Activated CD8-positive, alpha-beta memory T cell treated with anti-CD3 and anti-CD28 coated beads, Interleukin-2, amount 50 U/mL, for 48 hours (primary cell): Measurements from ENCODE around the gene PLGRKT.
"Not testable (repeated sequence)": the region's sequence is repeated elsewhere in the genome, so short reads cannot be mapped to it uniquely, and the experiment has no call there.

Source experiments
- DNase-seq: peaks from one replicate; pipeline ENCODE4 v3.0.0-alpha.2; 2020

The PLGRKT gene

DNA sequence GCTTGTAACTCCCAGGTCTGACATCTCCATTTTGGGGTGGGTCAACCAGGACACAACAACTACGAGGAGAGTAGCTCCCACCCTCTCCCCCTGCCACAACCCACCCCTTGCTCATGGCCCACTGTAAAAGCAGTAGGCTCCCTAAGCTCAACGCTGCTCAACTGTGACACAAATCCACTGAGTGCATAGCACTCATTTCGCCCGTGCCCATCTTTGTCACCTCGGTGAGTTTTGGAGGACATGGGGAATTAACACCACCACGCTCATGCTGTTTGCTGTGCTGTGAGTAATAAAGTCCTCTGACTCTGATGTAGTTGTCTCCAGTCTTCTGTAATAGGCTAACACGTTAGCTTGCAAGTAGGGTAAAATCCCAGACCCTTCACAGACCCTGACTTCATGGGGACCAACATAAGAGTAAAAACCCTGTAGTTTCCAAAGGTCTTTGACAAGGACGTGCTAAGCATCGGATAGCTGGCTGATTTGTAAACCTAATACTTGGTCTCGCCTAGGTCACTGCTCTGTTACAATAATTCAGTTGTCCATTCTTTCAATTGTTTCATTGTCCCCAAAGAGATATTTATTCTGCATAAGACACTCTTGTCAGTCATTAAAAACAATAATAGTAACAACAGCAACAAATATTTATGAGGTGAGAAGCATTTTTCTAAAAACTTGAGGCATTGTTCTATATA, 7.7 kb downstream of the PLGRKT start:
- no peak for DNase-seq

DNA sequence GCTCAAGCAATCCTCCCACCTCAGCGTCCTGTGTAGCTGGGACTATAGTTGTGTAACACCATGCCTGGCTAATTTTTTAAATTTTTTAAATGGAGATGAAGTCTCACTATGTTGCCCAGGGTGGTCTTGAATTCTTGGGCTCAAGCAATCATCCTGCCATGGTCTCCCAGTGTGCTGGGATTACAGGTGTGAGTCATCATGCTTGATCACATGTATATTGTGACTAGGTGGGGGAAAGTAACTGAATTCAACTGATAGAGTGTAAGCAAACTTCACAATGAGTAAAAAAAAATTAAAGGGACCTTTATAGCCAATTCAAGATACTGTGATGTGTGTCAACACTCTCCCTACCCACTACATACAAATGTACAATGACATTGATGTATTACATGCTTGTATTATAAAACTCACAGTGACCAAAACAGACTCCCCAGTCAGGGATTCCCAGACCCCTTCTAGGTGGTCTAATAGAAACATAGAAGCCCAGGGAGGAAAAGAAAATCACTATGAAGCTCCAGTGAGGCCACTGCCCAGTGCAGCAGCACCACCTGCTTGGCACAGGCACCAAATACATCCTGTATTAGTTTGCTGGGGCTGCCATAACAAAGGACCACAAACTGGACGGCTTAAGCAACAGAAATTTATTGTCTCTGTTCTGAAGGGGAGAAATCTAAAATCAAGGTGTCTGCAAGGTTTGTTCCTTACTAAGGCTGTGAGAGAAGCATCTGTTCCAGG, 8.8 kb downstream of the PLGRKT start:
- DNase-seq = no peak

DNA sequence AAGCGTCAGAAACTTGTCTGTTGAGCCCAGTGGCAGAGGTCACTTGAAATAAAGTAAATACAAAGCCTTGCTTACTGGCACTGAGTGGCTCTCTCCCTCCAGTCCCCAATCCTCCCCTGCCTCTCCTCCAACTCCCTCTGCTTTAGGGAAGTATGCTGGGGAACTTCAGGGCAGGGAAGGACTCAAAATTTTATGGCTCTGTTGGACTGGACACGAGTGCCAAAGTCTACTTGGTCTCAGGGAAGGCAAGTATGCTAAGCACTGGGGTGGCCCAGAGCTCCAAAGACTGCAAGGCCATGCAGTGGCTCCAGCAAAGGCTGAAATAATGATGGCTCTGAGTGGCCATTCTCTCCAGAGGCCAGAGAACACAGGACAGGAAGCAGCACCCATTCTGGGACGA, 9.6 kb downstream of the PLGRKT start:
- no peak for DNase-seq

DNA sequence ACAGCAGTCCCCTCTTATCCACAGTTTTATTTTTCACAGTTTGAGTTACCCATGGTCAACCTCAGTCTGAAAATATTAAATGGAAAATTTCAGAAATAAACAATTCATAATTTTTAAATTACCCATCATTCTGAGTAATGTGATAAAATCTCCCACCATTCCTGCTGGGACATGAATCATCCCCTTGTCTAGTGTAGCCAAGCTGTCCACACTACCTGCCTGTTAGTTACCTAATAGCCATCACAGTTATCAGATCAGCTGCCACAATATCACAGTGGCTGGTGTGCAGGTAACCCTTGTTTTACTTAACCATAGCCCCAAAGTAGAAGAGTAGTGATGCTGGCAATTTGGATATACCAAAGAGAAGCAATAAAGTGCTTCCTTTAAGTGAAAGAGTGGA, 10.7 kb downstream of the PLGRKT start:
- DNase-seq = no peak

DNA sequence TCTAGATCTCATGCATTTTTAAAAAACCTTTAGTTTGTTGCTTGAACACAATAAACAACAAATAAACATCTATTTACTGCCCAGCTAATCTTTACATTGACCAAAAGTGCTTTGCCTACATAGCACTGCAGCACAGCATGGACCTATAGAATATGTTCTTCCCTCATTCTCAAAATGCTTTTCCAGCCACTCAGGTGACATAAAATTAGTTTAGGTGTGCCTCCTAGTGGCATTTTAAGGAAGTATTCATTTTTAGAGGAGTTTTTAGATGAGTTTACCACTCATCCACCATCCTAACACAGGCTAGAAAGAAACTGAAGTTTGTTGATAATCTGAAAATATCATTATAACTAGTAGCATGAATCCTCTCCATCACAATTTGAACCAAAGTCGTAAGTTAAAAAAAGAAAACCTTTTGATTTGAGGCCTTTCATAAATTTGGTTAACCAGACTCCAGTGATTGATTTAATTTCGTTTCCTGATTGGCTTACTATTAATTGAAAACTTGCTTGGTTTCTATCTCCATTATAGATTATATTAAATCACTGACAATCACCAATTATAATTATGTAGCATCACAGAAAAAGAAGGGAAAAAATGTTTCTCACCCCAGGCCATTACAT, 12.6 kb downstream of the PLGRKT start:
- DNase-seq = no peak

DNA sequence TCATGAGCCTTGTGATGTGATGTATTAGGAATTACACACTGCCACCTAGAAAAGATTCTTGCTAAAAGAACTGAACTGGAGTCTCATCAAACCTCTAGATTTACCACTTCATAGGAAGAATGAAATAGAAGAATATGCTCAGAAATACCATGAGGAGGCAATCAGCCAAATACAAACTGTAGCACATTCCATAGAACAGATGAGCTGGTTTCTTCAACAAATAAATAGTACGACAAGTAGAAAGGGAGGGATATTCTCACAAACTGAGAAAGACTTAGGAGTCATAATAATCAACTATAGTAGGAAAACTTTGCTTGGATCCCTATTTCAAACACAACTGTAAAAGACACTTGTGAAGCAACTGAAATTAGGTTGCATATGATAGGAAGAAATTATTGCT, 15.4 kb downstream of the PLGRKT start:
- no peak for DNase-seq

DNA sequence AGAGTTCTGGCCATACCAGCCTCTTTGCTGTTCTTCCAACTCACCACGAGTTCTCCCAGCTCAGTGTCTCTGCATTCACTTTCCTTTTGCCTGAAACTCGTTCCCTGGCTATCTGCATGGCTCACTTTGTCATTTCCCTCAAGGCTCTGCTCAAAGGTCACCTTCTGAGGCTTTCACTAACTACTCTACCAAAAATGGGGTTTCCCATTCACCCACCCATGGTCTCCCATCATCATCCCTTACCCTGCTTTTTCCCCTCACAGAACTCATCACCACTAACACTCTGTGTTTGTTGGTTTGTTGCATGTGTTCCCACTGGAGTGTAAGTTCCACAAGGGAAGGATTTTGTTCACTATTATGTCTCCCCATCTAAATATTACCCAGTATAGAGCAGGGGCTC, 16.6 kb downstream of the PLGRKT start:
- no peak for DNase-seq

DNA sequence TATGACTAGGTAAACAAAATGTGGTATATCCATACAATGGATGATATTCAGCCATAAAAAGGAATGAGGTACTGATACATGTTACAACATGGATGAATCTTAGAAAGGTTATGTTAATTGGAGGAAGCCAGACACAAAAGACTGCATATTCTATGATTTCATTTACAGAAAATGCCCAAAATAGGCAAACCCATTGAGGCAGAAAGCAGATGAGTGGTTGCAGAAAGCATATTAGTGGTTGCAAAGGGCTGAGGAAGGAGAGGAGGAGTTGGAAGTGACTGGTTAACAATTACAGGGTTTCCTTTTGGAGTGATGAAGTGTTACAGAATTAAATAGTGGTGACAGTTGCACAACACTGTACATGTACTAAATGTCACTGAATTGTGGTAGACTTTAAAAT, 17.7 kb downstream of the PLGRKT start:
- DNase-seq = no peak

DNA sequence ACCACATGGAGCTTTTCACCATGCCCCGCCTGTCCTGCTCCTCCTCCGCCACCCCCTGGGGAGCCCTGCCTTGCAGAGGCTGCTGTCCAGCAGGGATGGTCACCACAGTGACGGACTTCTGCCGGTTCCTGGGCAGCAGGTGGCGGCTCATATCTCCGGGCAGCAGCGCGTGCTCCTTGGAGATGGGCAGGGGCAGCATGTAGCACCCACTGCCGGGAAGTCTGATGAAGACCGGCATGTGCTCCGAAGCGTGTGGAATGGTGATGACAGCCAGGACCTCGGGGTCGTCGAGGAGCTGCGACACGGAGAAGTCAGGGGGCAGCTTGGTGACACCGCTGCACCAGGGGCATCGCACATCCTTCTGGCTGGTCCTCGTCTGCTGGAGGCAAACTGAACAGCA, 19.2 kb downstream of the PLGRKT start:
- DNase-seq = no peak

DNA sequence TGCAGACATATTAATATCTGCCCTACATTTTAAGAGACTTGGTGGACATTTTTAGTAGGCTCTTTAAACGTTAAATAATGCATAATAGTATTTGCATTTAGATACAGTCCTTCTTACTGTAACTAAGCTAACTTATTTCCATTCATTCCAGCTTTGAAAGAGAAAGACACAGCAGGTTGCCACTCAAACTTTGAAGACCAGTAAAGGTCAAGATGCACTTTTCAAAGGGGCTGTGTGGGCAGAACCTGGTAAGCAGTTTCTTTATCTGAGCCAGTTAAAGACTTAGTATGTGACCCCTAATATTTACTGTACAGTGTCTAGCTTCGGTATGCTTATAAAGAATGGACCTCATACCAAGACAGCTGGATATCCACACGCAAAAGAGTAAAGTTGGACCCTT, 20.8 kb downstream of the PLGRKT start:
- no peak for DNase-seq

DNA sequence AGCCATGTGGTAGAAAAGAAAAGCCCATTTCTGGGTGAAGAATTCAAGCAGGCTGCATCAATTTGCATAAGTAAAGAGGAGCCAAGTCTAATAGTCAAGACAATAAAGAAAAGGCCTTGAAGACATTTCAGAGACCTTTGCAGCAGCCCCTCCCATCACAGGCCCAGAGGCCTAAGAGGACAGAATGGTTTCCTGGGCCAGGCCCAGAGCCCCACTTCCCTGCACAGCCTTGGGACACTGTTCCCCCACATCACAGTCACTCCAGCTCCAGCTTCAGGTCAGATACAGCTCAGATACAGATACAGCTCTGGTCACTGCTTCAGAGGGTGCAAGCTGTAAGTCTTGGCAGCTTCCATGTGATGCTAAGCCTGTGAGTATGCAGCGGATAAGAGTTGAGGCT, 29.1 kb downstream of the PLGRKT start:
- no peak for DNase-seq

DNA sequence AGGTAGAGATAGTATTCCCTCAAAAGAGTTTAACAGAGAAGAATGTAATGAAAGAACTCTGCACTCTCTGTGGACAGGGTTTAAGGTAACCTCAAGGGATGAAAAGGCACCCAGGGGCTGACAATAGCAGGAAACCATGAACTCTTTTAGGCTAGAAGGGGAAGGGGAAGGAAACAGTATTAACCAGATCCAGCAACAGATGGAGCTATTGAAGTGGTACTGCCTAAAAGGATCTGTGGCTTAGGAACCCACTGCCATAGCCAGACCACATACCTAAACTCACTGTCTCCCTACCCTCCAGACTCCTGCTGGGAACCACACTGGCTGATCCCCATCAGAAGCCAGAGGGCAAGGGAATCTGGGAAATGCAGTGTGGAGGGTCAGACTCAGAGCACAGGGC, 35.5 kb downstream of the PLGRKT start:
- DNase-seq = no peak

DNA sequence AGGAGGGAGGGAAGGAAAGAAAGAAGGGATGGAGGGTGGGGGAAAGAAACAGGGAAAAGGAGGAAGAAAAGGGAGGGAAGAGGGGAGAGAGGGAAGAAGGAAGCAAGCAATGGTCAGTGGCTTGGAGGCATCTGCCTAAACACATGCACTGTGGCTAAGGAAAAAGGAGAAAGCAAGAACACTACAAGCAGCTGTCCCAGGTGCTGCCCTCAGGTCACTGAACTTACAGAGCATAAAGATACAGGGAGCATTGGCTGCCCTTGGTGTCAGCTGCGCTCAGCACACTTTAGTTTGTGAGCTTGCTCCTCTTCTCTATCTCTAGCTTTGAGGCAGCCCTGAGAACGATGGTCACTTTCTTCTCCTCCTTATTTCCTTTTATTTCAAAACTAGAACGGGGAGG, 40.2 kb downstream of the PLGRKT start:
- DNase-seq = not testable (repeated sequence)

DNA sequence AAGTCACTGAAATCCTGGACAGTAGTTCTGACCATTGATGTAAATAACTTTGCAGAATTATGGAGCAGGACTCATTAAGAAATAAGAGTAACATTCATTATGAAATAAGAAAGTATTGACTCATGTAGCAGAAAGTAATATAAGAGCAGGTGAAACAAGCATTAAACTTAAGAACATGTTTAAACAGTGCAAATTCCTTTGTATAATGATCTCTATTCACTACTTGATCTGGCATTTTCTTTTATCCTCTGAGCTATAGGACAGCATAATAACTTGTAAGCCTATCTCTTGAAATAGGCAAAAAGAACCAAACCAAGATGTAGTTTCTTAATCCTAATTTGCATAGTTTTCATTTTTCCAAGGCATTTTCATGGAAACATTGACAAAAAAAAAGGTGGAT, 42.3 kb downstream of the PLGRKT start:
- DNase-seq = no peak

DNA sequence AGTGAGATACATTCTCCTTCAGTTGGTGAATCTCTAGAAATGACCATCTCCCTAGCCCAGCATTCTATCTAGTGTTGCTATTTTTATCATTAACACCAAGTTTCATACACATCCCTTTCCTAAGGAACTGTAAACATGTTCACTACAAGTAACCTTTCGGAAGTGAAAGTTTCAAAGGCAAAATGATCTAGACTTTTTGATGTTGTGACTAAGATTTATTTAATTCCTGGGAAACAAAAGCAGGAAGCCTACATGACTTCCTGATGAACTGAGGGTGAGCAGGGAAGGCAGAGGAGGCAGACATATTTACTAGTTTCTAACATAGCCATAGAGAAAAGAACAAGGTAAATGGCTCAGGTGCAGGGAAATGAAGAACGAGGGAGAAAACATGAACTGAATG, 43.7 kb downstream of the PLGRKT start:
- not testable (repeated sequence) for DNase-seq

DNA sequence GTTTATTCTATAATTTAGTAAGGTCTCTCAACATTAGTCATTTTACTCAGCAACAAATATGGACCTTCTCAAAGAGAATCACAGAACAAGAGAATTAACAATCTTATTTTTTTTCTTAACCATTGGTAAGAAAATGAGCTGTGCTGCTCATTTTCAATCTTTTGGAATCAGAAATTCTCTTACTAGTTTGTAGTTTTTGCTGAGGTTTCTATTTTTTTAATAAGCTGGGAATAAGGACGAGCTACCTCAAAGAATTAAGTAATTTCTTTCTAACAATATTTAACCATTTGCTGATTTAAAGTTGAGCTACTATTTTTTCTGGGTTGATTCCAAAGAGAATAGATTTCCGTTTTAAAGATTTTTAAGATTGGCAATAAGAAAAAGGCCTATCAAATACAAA, 44.2 kb downstream of the PLGRKT start:
- DNase-seq = no peak

DNA sequence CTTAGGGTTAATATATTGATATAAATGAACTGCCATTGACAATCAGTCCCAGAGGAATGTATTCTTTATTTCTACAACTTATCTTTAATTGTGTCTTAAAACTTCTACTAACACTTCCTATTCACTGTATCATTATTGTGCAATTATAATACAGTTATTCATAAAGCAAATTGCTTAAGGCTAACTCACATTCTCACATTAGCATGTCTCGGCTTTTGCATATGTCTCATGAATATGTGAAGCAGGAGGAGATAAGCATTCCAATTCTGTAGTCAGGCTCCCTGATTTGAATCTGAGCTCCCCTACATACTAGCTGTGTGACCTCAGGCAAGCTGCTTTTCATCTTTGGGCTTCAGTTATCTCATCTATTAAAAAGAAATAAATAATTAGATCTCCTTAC, 45.4 kb downstream of the PLGRKT start:
- DNase-seq = no peak

DNA sequence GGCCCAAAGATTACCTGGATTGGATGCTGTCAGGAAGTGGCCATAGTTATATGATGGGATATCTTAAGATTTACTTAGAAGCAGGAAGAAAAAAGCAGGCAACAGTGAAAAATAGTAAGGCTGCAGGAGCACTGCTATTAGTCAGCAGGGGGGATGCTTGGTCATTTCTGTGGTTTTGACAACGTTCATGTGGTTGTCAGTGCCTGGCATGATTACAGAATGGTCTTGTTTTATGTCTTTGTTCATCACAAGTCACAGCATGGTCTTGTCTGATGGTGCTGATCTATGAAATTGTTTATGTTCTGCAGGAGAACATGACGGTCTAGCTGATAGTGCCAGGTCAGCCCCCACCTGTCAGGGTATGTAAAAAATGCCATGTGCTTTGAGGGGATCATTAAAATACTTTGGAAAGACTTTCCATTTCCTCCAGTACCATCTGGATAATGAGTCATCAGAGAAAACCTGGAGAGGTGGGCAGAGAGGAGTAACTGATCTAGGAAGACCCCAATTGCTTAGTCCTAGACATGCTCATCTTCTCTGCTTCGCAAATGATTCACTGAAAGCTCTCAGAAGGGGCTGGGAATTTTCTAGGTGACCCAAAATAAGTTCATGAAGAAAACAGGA, 48.5 kb downstream of the PLGRKT start:
- no peak for DNase-seq

DNA sequence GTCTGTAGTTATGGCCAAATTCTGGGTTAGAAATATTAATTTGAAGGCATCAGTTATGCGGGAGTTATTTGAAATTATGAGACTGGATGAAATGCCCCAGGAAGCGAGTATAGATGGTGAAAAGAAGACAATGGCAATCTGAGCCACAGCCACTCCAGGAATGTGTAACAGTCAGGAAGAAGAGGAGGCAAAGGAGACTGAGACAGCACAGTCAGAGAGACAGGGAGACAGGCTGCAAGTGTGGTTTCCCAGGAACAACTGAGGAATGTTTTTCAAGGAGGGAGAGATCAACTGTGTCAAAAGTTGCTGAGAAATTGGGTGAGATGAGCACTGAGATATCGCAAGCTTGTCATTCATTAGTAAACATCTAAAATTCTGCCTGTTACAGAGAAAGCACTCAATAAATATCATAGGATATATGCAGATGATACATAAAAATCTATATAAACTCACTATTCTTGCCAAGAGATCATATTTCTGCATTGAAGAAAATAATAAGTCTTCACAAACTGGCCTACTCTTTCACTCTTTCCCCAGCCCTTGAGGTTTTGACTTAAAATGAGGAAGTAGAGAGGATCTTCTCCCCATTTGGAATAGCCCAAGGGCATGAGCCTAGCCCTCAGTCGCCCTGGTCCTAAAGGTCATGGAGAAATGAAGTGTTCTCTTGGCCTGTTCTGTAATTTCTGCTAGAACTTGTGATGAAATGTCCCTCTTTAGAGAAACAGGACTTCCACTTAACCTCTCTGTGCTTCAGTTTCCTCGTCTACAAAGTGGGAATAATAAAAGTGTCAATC, 49.5 kb downstream of the PLGRKT start:
- DNase-seq = no peak

DNA sequence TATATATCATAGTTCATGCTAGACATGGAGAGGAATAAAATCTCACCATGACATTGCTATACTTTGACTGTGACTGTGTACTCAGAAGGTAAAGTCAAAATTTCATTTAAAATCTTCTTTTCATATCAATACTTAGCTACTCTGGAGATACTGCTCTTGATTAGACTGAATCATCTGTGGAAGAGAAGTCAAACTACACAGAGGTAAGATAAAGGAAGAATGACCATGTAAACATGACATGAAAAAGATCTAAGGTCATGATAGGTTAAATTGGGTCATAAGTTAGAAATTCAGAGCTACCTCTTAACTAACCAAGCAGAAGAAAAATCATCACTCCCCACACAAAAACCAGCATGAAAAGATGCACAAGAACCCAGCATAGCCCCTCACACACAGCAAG, 53.3 kb downstream of the PLGRKT start:
- no peak for DNase-seq

DNA sequence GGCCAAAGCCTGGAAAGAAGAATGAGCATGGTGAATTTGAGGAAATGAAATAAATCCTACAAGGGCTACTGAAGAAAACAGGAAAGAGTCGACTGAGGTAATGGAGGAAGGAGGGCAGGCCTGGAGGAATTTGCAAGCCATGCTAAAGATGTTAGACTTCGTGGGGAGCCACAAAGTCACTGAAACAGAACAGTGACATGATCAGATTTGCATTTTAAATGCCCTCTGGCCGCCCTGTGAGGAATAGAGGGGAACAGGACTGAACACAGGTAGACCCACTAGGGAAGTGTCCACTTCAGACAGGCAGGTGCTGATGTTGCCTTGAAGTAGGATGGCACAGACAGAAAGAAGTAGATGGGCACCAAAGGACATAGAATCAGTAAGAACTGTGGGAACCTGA, 55.2 kb downstream of the PLGRKT start:
- no peak for DNase-seq

DNA sequence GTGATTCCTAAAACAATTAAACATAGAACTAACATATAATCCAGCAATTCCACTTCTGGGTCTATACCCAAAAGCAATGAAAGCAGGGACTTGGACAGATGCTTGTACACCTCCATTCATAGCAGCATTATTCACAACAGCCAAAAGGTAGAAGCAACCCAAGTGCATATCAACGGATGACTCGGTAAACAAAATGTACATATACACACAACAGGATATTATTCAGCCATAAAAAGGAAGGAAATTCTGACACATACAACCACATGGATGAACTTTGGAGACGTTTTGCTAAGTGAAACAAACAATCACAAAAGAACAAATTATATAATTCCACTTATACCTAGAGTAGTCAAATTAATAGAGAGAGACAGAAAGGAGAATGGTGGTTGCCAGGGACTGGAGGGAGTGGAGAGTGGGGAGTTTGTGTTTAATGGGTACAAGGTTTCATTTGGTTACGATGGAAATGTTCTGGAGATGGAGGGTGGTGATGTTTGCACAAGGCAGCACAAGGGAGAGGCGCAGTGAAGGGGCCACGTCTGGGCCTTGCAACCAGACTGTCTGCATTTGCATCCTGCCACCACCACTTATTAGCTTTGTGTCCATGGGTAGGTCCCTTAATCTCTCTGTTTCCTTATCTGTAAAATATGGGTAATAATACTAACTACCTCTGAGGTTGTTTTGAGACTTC, 61.8 kb downstream of the PLGRKT start:
- no peak for DNase-seq

DNA sequence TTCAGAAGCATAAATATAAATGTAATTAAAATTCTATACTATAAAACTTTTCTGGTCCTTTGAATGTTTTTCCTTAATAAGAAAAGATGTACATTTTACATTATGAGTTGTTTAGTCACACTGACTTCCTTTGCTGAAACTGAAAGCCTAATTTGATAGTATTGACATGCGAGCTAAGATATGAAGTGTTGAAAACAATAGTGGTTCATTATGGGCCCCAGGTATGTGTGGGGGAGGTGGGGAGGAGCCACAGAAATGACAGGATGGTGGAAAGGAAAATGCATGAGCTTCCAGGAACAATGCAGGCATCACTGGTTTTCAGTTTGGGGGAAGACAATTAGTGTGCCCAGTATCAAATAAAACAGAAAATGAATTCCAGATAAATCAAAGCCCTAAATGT, 62.6 kb downstream of the PLGRKT start:
- DNase-seq = no peak
